Heart left ventricle (tissue), 16 donors: ENCODE data around the gene SRRM4. TPM values are rescaled to one million over a fixed set of nuclear protein-coding genes. Genes with fewer than 3 reads are reported as not detected.
A peak's percentile ranks its signal among the peaks of the same experiment; 100 is the strongest.

Experiments
- ATAC-seq, 4 donors: fragments of 200-7000 bp; cut with Tn5 transposase; one replicate each; pipeline ENCODE4 v1.9.1; 2020 to 2022; ENCODE audit warnings: moderate library complexity in 4 of 4, mild to moderate bottlenecking in 3 of 4, moderate number of reproducible peaks in 1 of 4
- DNase-seq, 5 donors: peaks; one replicate each; pipeline ENCODE4 v3.0.0-alpha.2; 2020
- H3K27ac ChIP-seq, 12 donors: fragments of 200-600 bp; sonication (generic) in 4 of 12; one replicate each; pipeline versions ENCODE4 v1.5.0 to v1.8.0; 2016 to 2022; ENCODE audit warnings: mild to moderate bottlenecking in 2 of 12
- H3K27me3 ChIP-seq, 9 donors: fragments of 200-600 bp; sonication (generic) in 2 of 9; one replicate each; pipeline versions ENCODE4 v1.5.1 to v1.8.0; 2016 to 2022; ENCODE audit warnings: mild to moderate bottlenecking in 3 of 9
- H3K36me3 ChIP-seq, 9 donors: fragments of 200-600 bp; sonication (generic) in 2 of 9; one replicate each; pipeline versions ENCODE4 v1.5.0 to v1.8.0; 2018 to 2022; ENCODE audit warnings: mild to moderate bottlenecking in 2 of 9
- H3K4me1 ChIP-seq, 12 donors: fragments of 200-600 bp; sonication (generic) in 4 of 12; one replicate each; pipeline versions ENCODE4 v1.5.0 to v1.8.0; 2016 to 2022; ENCODE audit warnings: mild to moderate bottlenecking in 3 of 12
- H3K4me3 ChIP-seq, 12 donors: fragments of 200-600 bp; sonication (generic) in 4 of 12; one replicate each; pipeline versions ENCODE4 v1.5.0 to v1.8.0; 2017 to 2022; ENCODE audit warnings: mild to moderate bottlenecking in 9 of 12, moderate library complexity in 4 of 12
- H3K9me3 ChIP-seq, 12 donors: fragments of 200-600 bp; sonication (generic) in 4 of 12; one replicate each; pipeline versions ENCODE4 v1.5.0 to v1.8.0; 2016 to 2022; ENCODE audit warnings: mild to moderate bottlenecking in 1 of 12
- CTCF ChIP-seq, 12 donors: fragments of 200-600 bp; sonication (generic) in 4 of 12; IDR thresholded peaks; one replicate each; pipeline versions ENCODE4 v1.5.0 to v1.8.0; 2018 to 2022; ENCODE audit warnings: antibody characterized with exemption in 12 of 12, mild to moderate bottlenecking in 5 of 12
- POLR2A ChIP-seq, 2 donors: fragments of 450-650 bp; IDR thresholded peaks; one replicate each; pipeline ENCODE4 v1.6.1; 2017; ENCODE audit warnings: antibody characterized with exemption in 2 of 2, mild to moderate bottlenecking in 2 of 2, moderate library complexity in 2 of 2
- WGBS, 4 donors: extraction: QIAGEN DNeasy Blood & Tissue Kit in 2 of 4; methylation state at CpG; one replicate each; pipeline versions ENCODE4 v1.1.5 to v1.1.7; 2013 to 2018; 5-methylcytosine and 5-hydroxymethylcytosine counted together
- intact Hi-C, 10 donors: fragments of 100-400 bp; cut with DNase I; formaldehyde crosslinking; loops; one replicate each; pipeline versions ENCODE4 v1.11.1 to v1.14.2; 2022
- long read RNA-seq, 3 donors: library from polyadenylated mRNA; unstranded; transcript quantifications; one replicate each; pipeline ENCODE4 v2.0.0, GENCODE V29; 2020 to 2021
- polyA plus RNA-seq, 2 donors: library from polyadenylated mRNA; stranded (reverse); fragments of 200-250 nt; gene quantifications; one replicate each; pipeline ENCODE4 v1.2.3, GENCODE V29; 2013
- total RNA-seq, 9 donors: library from RNA; depleted of rRNA in 2 of 9; stranded (reverse); fragments of >200 nt in 2 of 9; fragmentation: NEBNext Ultra II Directional in 3 of 9; extraction: Animal tissue kit (Norgen Biotek cat#: 25700) in 3 of 9; gene quantifications; one replicate each; pipeline versions ENCODE4 v1.1.0 to v1.2.4, GENCODE V29; 2016 to 2023
- donor health status: ischemic (EF 13 %, LVEDD 7.1; RV severe dilation, severe dysfunction).
- donor health status: healthy with polysubstance abuse.
- donor health status: DM: no; HTN: yes; CAD: no.
- donor health status: DM: no; HTN: no; CAD: no.
- donor health status: ischemic (EF 25% LVEDD 6.9; RV normal size, moderate dysfunction).
- donor health status: ischemic (EF 25% LVEDD 5.7; RV mildly dilated, moderate dysfunction).
- donor health status: healthy.
- donor health status: DM: yes; HTN: yes; CAD: no.
- donor health status: ischemic (EF 35%, LVEDD 5.7; RV mildly dilated, moderate dysfunction).
- donor health status: nonischemic (EF 11% LVEDD 7.7; RV severe dilation, severe dysfunction).
- donor health status: DM: yes; HTN: yes; CAD: no.
- donor health status: PGD.
- donor health status: ischemic (EF 29% LVEDD 5.4; RV normal size, mild dysfunction).
- donor health status: nonischemic (EF 23%, LVEDD 6.1; RV moderate dilation, normal function).

The SRRM4 gene
- total RNA-seq, result under 1 TPM in 8 of 9 donors, not detected in 1; 0.08 to 0.57 (median 0.27) TPM
- polyA plus RNA-seq, result under 1 TPM; 0.04 to 0.42 TPM
- long read RNA-seq, donor 1, partial matches to known transcripts, result 0 of 1 reads
- long read RNA-seq, donor 1, other reads (novel, unspliced or antisense), result 1 of 1 reads
- long read RNA-seq, donor 2, partial matches to known transcripts, result 0 of 2 reads
- long read RNA-seq, donor 2, other reads (novel, unspliced or antisense), result 2 of 2 reads
- long read RNA-seq, donor 3, partial matches to known transcripts, result 0 of 1 reads
- long read RNA-seq, donor 3, other reads (novel, unspliced or antisense), result 1 of 1 reads

GRCh38 chr12:118981285-118982211 lies at the start of gene SRRM4:
SRRM4 (plus strand) TSS chr12:118981541; CDS start chr12:118981883, 342 bp downstream.
- peaks cover 0 to 2% (median 0%) of the 10 kb centered on the region in 12 donors for H3K9me3 ChIP-seq
- TF ChIP-seq POLR2A (IDR thresholded peaks at IDR 0.05) (no peak), CTCF (IDR thresholded peaks at IDR 0.05) (no peak)
- H3K27ac ChIP-seq, result no peak within 1 kb of the TSS
- peaks cover 12 to 78% (median 37%) of the 10 kb centered on the region in 9 donors for H3K27me3 ChIP-seq
- H3K4me3 ChIP-seq, result peak within 1 kb of the TSS in 3 of 12 donors; percentile 3 to 19 (median 6)
- intact Hi-C loops, result loop anchor here in 6 of 10 donors (5.0 to 10.0 kb wide), 4 partner anchors 431 to 566 kb away; no protein-coding TSS in a partner anchor
- peaks cover 0 to 20% (median 1%) of the 10 kb centered on the region in 12 donors for H3K4me1 ChIP-seq
- WGBS, 4 donors, result 1 to 3% (median 2%) methylated on average over 31 to 64 of the region's 64 CpGs
- no peaks in the 10 kb centered on the region for H3K36me3 ChIP-seq
- DNase-seq, result peak in 4 of 5 donors; percentile 6 to 58 (median 28)
- ATAC-seq, result peak in 1 of 4 donors; percentile 41

GRCh38 chr12:118946256-118946655 lies 35.1 kb upstream of the SRRM4 start:
- ATAC-seq (no peak), DNase-seq (no peak)
- H3K9me3 ChIP-seq, result no peaks in the 10 kb centered on the region
- TF ChIP-seq POLR2A (IDR thresholded peaks at IDR 0.05), result no peak
- TF ChIP-seq CTCF (IDR thresholded peaks at IDR 0.05), result no peak
- H3K36me3 ChIP-seq, result no peaks in the 10 kb centered on the region
- H3K27ac ChIP-seq, result no peak overlapping the region
- 9 to 19% (median 15%) methylated on average over 9 to 10 of the region's 10 CpGs for WGBS, 4 donors
- H3K27me3 ChIP-seq, result peaks cover 0 to 44% (median 8%) of the 10 kb centered on the region in 9 donors
- H3K4me1 ChIP-seq, result no peaks in the 10 kb centered on the region
- intact Hi-C loops, result no loop called here
- no peak overlapping the region for H3K4me3 ChIP-seq

- Histone ChIP-seq H3K4me3 (no peak overlapping the region), H3K27ac (no peak overlapping the region), H3K36me3 (no peaks in the 10 kb centered on the region), H3K9me3 (peaks cover 0 to 6% (median 0%) of the 10 kb centered on the region in 12 donors), H3K27me3 (peaks cover 0 to 18% (median 0%) of the 10 kb centered on the region in 9 donors), H3K4me1 (no peaks in the 10 kb centered on the region)
- no peak for DNase-seq
- 44 to 63% (median 56%) methylated on average over 5 of the region's 5 CpGs for WGBS, 4 donors
- no peak for TF ChIP-seq POLR2A (IDR thresholded peaks at IDR 0.05)
- no peak for TF ChIP-seq CTCF (IDR thresholded peaks at IDR 0.05)
- no peak for ATAC-seq
- intact Hi-C loops, result no loop called here
Measured at GRCh38 chr12:118958520-118958919, 22.8 kb upstream of the SRRM4 start.

GRCh38 chr12:118959348-118959747 lies 22.0 kb upstream of the SRRM4 start:
- Histone ChIP-seq H3K27me3 (peaks cover 0 to 18% (median 0%) of the 10 kb centered on the region in 9 donors), H3K36me3 (no peaks in the 10 kb centered on the region), H3K27ac (no peak overlapping the region), H3K4me1 (no peaks in the 10 kb centered on the region), H3K4me3 (no peak overlapping the region), H3K9me3 (peaks cover 0 to 6% (median 0%) of the 10 kb centered on the region in 12 donors)
- TF ChIP-seq POLR2A (IDR thresholded peaks at IDR 0.05) (no peak), CTCF (IDR thresholded peaks at IDR 0.05) (no peak)
- 54 to 64% (median 60%) methylated on average over 4 of the region's 4 CpGs for WGBS, 4 donors
- intact Hi-C loops, result no loop called here
- DNase-seq (no peak), ATAC-seq (no peak)
